GM12865 (cell line): ENCODE data around the gene CTSE.

ENCODE experiments used
- DNase-seq: peaks from one replicate; pipeline ENCODE4 v3.0.0; 2010; ENCODE audit warnings: low read depth
- H3K4me3 ChIP-seq: 2 replicates; pipeline ENCODE4 v1.5.1; 2011; ENCODE audit warnings: mild to moderate bottlenecking, low read depth, low read length, control low read depth
- CTCF ChIP-seq: IDR thresholded peaks from 2 replicates; pipeline ENCODE4 v1.5.1; 2011; ENCODE audit warnings: low read length, control low read depth, low read depth, inconsistent platforms; ENCODE audit not compliant: insufficient read depth; ENCODE audit errors: missing control alignments

The CTSE gene

DNA sequence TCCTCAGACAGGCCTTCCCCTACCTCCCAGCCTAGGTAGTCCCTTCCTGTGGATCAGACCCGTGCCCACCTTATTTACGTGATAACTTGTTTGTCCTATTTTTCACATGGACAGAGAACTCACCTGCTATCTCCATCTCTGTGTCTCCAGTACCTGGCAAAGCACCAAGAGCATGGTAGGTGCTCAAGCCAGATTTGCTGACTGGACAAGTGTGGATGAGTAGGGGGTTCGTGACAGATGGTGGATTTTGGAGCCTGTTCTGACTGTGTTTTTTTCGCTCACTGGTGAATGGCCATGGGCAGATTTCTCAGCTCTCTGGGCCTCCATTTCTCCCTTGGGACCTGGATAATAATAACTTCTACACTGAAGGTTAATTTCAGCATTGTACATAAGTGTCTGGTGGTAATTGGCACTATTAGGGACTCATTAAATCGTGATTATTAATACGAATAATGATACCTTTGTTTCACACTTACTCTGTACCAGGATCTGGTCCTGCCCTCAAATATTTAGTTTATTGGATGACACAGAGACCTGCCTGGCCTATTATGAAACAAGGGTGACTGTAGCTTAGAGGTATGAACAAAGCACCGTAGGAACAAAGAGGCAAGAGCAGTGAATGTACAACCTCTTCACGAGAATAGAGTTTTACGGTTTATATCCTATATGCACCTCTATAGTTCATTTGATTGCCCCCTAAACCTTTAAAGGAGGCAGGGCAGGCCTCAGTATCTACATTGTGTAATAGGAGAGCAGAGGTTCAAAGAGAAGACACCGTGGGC lies 56.0 kb downstream of the CTSE start:
- H3K4me3 ChIP-seq = no peak overlapping the region
- TF ChIP-seq CTCF = no peak
- no peak for DNase-seq

DNA sequence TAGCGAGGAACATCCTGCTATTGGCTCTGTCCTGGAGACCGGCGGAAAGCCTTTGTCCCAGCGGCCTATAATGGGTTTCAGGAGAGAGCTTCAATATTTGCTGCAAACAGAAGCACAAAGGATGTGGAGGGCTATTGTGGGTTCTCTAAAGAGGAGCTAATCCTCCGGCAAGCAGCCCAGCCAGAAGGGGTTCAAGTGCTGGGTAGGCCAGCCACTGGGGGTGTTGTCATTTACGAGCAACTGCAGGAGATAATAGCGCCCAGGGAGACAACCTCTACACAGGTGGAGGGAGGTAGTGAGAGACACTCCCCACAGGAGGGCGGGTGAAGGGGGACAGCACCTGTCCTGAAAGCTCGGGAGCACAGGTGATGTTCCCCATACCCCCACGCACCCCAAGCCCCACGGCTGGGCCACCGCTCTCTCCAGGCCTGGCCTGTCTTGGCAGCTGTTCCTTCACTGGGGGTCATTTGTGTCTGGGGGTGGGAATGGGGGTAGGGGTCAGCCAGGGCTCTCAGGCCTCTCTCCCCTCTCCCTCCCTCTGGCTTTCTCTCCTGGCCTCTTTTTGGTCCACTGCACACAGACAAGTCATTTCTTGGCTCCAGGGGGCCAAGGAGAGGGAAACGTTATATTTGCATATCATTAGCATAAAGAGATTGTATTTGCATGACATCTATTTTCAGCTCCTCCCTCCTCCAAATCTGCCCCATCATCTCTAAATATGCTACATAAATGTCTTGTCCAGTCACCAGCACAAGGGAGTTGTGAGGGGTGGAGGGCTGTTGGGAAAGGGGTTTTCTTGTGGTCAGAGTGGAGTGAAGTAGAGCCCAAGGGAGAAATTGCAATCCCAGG lies 58.4 kb downstream of the CTSE start:
- H3K4me3 ChIP-seq = no peak overlapping the region
- DNase-seq = no peak
- no peak for TF ChIP-seq CTCF

- no peak overlapping the region for H3K4me3 ChIP-seq
- DNase-seq = no peak
- no peak for TF ChIP-seq CTCF
These were observed 60.1 kb downstream of the CTSE start for GRCh38 chr1:205963352-205964155.

DNA sequence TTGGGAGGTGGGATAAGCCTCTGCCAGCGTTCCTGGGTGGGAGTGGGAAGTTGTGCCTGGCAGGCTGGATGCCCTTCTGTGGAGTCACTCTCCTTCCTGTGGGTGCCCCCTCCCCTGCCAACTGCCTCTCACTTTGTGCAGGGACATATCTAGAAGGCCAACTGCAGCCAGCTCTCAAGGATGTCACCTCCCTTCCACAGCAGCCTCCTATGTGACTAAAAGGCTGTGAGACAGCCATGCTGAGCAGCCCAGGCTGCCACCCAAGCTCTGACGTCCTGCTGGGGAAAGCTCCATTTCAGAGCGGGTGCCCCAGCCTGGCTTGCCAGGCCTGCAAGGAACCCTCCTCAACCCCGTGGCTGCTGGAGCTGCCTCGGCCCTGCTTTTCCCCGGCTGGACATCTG lies 60.9 kb downstream of the CTSE start:
- H3K4me3 ChIP-seq = no peak overlapping the region
- no peak for TF ChIP-seq CTCF
- no peak for DNase-seq

DNA sequence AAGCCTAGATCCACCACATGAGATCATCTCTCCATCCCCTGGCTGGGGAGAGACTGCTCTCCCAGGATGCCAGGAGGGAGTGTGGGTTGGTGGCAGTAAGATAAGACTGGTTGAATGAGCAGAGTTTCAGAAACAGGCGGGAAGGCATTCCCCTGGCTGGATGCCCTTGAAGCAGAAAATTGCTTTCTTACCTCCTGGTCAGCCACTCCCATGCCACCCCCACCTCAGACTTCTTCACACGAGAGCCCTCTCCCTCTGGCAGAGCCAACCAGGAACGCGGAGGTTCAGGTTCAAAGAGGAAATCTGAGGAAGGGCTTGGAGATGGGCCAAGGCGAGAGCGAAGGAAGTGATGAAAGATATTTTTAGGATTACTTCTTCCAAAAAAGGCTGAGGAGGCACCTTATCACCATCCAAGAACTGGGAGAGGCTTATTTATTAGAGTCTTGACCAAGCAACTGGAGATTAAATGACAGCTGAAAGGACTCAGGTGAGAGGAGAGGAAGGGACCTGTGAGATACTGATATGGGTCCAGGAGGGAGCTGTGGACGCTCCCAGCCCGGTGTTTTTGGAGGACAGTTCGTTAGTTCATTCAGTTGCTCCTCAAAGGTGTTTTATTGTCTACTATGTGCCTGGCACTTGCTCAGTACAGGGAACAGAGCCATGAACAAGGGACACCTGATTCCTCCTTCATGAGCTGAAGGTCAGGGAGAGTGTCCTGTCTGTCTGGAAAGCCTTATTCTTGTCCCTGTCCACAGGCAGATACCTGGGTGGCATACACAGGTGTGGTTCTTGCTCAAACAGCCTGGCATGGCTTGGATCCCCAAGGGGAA lies 61.5 kb downstream of the CTSE start:
- no peak for TF ChIP-seq CTCF
- no peak for DNase-seq
- H3K4me3 ChIP-seq = no peak overlapping the region

DNA sequence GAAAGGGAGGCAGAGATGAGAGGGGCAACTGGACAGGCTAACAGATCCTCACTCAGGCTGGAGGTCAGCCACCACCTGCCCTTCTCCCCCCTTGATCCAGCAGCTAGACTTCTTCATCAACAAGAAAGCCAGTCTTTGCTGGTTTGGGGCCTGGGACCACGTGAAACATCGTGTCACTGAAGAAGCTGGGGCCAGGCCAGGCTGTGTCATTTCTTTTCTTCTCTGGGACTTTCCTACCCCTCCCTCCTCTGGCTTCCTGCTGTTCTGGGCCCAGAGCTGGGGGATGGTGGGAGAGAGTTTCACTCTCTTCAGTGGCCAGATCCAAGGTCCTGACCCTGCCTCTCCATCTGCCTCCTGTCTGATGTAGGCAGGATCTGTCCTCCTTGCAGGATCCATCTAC lies 62.3 kb downstream of the CTSE start:
- DNase-seq = peak; percentile 68
- H3K4me3 ChIP-seq = no peak overlapping the region
- TF ChIP-seq CTCF = no peak
